ENCODE data around the gene TSSK6. TPM values are rescaled to one million over a fixed set of nuclear protein-coding genes. Genes with fewer than 3 reads are reported as not detected.

Gene TSSK6
- total RNA-seq, 1 donor from 2014 or later, result 4.6 TPM

DNA sequence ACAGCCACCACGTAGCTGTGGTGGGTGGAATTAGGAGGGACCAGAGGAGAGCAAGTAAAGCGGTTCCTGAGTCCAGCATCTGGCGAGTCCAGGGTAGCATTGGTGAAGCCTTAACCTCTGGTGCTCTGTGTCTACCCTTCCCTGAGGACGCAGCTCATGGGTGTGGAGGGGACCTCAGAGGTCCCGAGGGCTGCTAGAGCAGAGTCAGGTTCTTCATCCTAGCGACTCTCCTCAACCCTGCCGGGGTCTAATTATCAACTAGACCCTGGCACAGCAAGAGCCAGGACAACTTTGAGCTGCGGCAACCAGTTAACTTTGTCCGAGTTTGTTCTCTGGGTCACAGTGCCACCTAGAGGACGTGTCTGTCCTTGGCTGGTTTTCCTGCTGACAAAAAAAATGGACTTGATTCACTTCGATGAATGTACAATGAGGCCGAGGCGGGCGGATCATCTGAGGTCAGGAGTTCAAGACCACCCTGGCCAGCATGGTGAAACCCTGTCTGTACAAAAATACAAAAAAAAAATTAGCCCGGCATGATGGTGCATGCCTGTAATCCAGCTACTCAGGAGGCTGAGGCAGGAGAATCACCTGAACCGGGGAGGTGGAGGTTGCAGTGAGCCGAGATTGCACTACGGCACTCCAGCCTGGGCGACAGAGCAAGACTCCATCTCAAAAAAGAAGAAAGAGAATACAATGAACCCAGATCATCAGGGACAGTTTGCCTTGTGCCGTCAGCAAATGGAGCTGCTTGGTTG, 25.0 kb downstream of the TSSK6 start:
- no peak overlapping the region for H3K9ac ChIP-seq
- peaks cover 28% of the 10 kb centered on the region for H3F3A ChIP-seq (ENCODE audit: low read depth)
- no peaks in the 10 kb centered on the region for H3K27me3 ChIP-seq
- peaks cover 26% of the 10 kb centered on the region for H4K20me1 ChIP-seq (ENCODE audit: low read depth)
- H3K4me3 ChIP-seq, result no peak overlapping the region
- no peak overlapping the region for H3K4me2 ChIP-seq
- H3K27ac ChIP-seq, result peak overlapping the region; percentile 10
- H3K79me2 ChIP-seq (ENCODE audit: low read depth), result peaks cover 62% of the 10 kb centered on the region
- peaks cover 10% of the 10 kb centered on the region for H3K27me3 Mint-ChIP-seq (ENCODE audit: insufficient read depth, low read depth)
- H3K4me3 Mint-ChIP-seq, result peak overlapping the region; percentile 70
- H3K27ac Mint-ChIP-seq, result peak overlapping the region; percentile 98
- no peak overlapping the region for H2AFZ ChIP-seq (replicated peaks)
- H3K36me3 Mint-ChIP-seq, result peaks cover 5% of the 10 kb centered on the region
- no peaks in the 10 kb centered on the region for H3K9me3 ChIP-seq (ENCODE audit: low read depth)
- DNase-seq (ENCODE audit: low spot score), result peak; percentile 87
- no peaks in the 10 kb centered on the region for H3K9me3 Mint-ChIP-seq
- peaks cover 21% of the 10 kb centered on the region for H3K4me1 ChIP-seq
- TF ChIP-seq EZH2phosphoT487 (IDR thresholded peaks at IDR 0.05) (no peak), EZH2 (IDR thresholded peaks at IDR 0.05) (no peak)
- TF ChIP-seq, protein P1, sequence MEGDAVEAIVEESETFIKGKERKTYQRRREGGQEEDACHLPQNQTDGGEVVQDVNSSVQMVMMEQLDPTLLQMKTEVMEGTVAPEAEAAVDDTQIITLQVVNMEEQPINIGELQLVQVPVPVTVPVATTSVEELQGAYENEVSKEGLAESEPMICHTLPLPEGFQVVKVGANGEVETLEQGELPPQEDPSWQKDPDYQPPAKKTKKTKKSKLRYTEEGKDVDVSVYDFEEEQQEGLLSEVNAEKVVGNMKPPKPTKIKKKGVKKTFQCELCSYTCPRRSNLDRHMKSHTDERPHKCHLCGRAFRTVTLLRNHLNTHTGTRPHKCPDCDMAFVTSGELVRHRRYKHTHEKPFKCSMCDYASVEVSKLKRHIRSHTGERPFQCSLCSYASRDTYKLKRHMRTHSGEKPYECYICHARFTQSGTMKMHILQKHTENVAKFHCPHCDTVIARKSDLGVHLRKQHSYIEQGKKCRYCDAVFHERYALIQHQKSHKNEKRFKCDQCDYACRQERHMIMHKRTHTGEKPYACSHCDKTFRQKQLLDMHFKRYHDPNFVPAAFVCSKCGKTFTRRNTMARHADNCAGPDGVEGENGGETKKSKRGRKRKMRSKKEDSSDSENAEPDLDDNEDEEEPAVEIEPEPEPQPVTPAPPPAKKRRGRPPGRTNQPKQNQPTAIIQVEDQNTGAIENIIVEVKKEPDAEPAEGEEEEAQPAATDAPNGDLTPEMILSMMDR (IDR thresholded peaks at IDR 0.05), result peak; percentile 92
- peaks cover 45% of the 10 kb centered on the region for H3K4me1 Mint-ChIP-seq
- H3K36me3 ChIP-seq, result no peaks in the 10 kb centered on the region

DNA sequence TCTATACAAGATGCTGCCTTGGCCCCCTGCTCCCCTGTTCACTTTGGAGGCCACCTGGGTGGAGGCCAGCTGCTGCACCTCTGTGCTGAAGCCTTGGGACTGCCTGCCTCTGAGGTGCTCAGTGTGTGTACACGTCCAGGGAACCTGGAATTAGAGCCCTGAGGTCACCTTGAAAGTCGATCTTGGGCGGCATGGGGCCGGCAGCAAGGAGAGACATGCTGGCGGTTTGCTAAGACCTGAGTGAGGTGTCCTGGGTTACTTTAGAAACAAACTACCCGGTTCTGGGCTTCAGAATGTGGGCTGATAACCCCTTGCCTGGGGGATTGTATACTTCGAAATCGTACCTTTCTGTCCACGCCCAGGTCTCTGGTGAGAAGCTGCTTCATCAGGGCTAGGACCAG, 25.5 kb downstream of the TSSK6 start:
- no peaks in the 10 kb centered on the region for H3K9me3 ChIP-seq (ENCODE audit: low read depth)
- Mint-ChIP-seq H3K27ac (peak overlapping the region; percentile 98), H3K27me3 (ENCODE audit: insufficient read depth, low read depth) (peaks cover 10% of the 10 kb centered on the region), H3K4me3 (peak overlapping the region; percentile 70), H3K36me3 (peaks cover 3% of the 10 kb centered on the region), H3K4me1 (peaks cover 45% of the 10 kb centered on the region), H3K9me3 (no peaks in the 10 kb centered on the region)
- TF ChIP-seq EZH2phosphoT487 (IDR thresholded peaks at IDR 0.05) (no peak), EZH2 (IDR thresholded peaks at IDR 0.05) (no peak)
- TF ChIP-seq, protein P1 (IDR thresholded peaks at IDR 0.05), result no peak
- no peaks in the 10 kb centered on the region for H3K36me3 ChIP-seq
- H3K27me3 ChIP-seq, result no peaks in the 10 kb centered on the region
- no peak overlapping the region for H3K4me2 ChIP-seq
- H3K9ac ChIP-seq, result no peak overlapping the region
- no peak overlapping the region for H3K4me3 ChIP-seq
- H3K27ac ChIP-seq, result peak overlapping the region; percentile 10
- DNase-seq (ENCODE audit: low spot score), result peak; percentile 16
- peaks cover 31% of the 10 kb centered on the region for H4K20me1 ChIP-seq (ENCODE audit: low read depth)
- peaks cover 28% of the 10 kb centered on the region for H3F3A ChIP-seq (ENCODE audit: low read depth)
- peaks cover 68% of the 10 kb centered on the region for H3K79me2 ChIP-seq (ENCODE audit: low read depth)
- H2AFZ ChIP-seq (replicated peaks), result no peak overlapping the region
- peaks cover 21% of the 10 kb centered on the region for H3K4me1 ChIP-seq

DNA sequence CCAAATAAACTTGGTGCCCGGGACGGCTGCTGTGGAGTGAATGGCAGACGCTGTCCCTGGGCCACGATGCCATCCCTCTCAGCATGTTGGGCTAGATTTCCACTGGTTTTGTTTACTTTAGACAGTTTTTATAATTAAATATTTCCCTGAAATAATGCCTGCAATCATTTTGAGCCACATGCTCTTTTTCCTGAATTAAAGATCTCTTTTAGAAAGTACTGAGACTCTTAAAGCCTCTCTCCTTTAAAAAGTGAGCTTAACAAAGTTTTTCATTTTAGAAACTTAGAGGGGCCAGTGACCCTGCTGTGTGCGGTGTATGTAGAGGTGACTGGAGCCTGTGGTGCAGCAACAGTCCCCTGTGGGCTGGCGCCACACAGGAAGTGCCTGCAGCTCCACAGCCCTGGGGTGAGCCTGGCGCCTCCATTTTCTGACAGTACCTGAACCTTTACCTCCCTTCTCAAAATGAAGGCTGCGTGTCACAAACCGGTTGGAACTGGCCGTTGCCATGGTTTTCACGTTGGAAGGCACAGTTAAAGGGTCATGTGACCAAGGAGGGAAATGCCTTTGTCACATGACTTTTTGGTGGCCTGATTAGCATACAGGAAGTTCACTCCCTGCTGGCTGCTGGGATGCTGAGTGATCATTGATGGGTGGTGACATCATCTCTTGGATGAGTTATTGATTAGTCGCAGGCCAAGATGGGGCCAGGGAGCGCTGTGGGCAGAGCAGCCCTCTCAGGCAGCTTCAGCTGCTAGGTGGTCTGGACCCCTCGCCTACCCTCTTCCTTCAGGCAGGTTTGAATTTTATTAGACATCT, 26.3 kb downstream of the TSSK6 start:
- Mint-ChIP-seq H3K4me3 (peak overlapping the region; percentile 70), H3K27me3 (ENCODE audit: insufficient read depth, low read depth) (peaks cover 10% of the 10 kb centered on the region), H3K27ac (peak overlapping the region; percentile 98), H3K36me3 (no peaks in the 10 kb centered on the region), H3K9me3 (no peaks in the 10 kb centered on the region), H3K4me1 (peaks cover 45% of the 10 kb centered on the region)
- H3K4me1 ChIP-seq, result peaks cover 21% of the 10 kb centered on the region
- H4K20me1 ChIP-seq (ENCODE audit: low read depth), result peaks cover 31% of the 10 kb centered on the region
- no peaks in the 10 kb centered on the region for H3K36me3 ChIP-seq
- TF ChIP-seq EZH2phosphoT487 (IDR thresholded peaks at IDR 0.05) (no peak), EZH2 (IDR thresholded peaks at IDR 0.05) (no peak)
- TF ChIP-seq, protein P1 (IDR thresholded peaks at IDR 0.05), result no peak
- no peaks in the 10 kb centered on the region for H3K27me3 ChIP-seq
- H3K79me2 ChIP-seq (ENCODE audit: low read depth), result peaks cover 67% of the 10 kb centered on the region
- peaks cover 28% of the 10 kb centered on the region for H3F3A ChIP-seq (ENCODE audit: low read depth)
- H3K9me3 ChIP-seq (ENCODE audit: low read depth), result no peaks in the 10 kb centered on the region
- no peak overlapping the region for H3K9ac ChIP-seq
- H3K4me3 ChIP-seq, result peak overlapping the region; percentile 11
- H3K4me2 ChIP-seq, result peak overlapping the region; percentile 44
- DNase-seq (ENCODE audit: low spot score), result peak; percentile 82
- H2AFZ ChIP-seq (replicated peaks), result no peak overlapping the region
- peak overlapping the region; percentile 69 for H3K27ac ChIP-seq
